Left ventricle myocardium inferior (tissue), 1 donor: Measurements from ENCODE around the gene GPR152. TPM values are rescaled to one million over a fixed set of nuclear protein-coding genes. Genes with fewer than 3 reads are reported as not detected.

Source experiments
- DNase-seq: peaks from one replicate; pipeline ENCODE4 v3.0.0-alpha.2; 2020
- H3K27ac ChIP-seq: fragments of 200-600 bp; replicated peaks from 2 replicates; pipeline ENCODE4 v1.8.0; 2021
- H3K27me3 ChIP-seq: fragments of 200-600 bp; 2 replicates; pipeline ENCODE4 v1.8.0; 2021; ENCODE audit warnings: low read depth
- H3K36me3 ChIP-seq: fragments of 200-600 bp; 2 replicates; pipeline ENCODE4 v1.8.0; 2021
- H3K4me1 ChIP-seq: fragments of 200-600 bp; 2 replicates; pipeline ENCODE4 v1.8.0; 2021
- H3K4me3 ChIP-seq: fragments of 200-600 bp; 2 replicates; pipeline ENCODE4 v1.8.0; 2021; ENCODE audit warnings: mild to moderate bottlenecking, moderate library complexity
- H3K9me3 ChIP-seq: fragments of 200-600 bp; replicated peaks from 2 replicates; pipeline ENCODE4 v1.8.0; 2021
- intact Hi-C: fragments of 100-400 bp; cut with micrococcal nuclease; formaldehyde crosslinking; loops from one replicate; pipeline ENCODE4 v1.11.0; 2022
- total RNA-seq: library from RNA; stranded (reverse); fragmentation: NEBNext Ultra II Directional; extraction: Animal tissue kit (Norgen Biotek cat#: 25700); gene quantifications from one replicate; pipeline ENCODE4 v1.2.1, GENCODE V29; 2021
- TF ChIP-seq, protein P1 (sequence below): fragments of 200-600 bp; IDR thresholded peaks from 2 replicates; pipeline ENCODE4 v1.8.0; 2021; ENCODE audit warnings: antibody characterized with exemption, mild to moderate bottlenecking, borderline replicate concordance
- donor health status: DM: no; HTN: yes; CAD: no; lungs with severe emphysema.

The GPR152 gene
- total RNA-seq, 1 donor from 2014 or later: not detected

DNA sequence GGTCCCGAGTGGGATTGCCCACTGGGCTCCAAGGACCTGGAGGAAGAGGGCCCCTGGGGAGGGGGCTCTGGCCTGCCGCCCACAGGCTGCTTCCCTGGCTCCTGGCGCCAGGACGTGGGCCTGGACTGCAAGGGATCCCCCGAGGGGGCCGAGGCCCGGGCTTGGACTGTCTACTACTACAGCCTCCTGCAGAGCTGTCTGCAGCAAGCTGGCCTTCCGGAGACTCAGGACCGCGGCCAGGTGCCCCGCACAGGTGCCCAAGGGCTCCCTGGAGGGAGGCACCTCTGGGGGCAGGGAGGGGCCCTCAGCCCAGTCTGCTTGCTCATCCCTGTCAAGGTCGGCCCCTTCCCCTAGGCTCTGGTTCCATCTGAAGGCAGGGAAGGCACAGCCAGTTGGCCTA lies 35.1 kb downstream of the GPR152 start:
- TF ChIP-seq, protein P1, sequence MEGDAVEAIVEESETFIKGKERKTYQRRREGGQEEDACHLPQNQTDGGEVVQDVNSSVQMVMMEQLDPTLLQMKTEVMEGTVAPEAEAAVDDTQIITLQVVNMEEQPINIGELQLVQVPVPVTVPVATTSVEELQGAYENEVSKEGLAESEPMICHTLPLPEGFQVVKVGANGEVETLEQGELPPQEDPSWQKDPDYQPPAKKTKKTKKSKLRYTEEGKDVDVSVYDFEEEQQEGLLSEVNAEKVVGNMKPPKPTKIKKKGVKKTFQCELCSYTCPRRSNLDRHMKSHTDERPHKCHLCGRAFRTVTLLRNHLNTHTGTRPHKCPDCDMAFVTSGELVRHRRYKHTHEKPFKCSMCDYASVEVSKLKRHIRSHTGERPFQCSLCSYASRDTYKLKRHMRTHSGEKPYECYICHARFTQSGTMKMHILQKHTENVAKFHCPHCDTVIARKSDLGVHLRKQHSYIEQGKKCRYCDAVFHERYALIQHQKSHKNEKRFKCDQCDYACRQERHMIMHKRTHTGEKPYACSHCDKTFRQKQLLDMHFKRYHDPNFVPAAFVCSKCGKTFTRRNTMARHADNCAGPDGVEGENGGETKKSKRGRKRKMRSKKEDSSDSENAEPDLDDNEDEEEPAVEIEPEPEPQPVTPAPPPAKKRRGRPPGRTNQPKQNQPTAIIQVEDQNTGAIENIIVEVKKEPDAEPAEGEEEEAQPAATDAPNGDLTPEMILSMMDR: no peak
- intact Hi-C loops: no loop called here
- Histone ChIP-seq H3K27ac (peak overlapping the region; percentile 92), H3K36me3 (no peaks in the 10 kb centered on the region), H3K27me3 (peaks cover 32% of the 10 kb centered on the region), H3K4me3 (no peak overlapping the region), H3K9me3 (no peaks in the 10 kb centered on the region), H3K4me1 (peaks cover 61% of the 10 kb centered on the region)
- DNase-seq: no peak

DNA sequence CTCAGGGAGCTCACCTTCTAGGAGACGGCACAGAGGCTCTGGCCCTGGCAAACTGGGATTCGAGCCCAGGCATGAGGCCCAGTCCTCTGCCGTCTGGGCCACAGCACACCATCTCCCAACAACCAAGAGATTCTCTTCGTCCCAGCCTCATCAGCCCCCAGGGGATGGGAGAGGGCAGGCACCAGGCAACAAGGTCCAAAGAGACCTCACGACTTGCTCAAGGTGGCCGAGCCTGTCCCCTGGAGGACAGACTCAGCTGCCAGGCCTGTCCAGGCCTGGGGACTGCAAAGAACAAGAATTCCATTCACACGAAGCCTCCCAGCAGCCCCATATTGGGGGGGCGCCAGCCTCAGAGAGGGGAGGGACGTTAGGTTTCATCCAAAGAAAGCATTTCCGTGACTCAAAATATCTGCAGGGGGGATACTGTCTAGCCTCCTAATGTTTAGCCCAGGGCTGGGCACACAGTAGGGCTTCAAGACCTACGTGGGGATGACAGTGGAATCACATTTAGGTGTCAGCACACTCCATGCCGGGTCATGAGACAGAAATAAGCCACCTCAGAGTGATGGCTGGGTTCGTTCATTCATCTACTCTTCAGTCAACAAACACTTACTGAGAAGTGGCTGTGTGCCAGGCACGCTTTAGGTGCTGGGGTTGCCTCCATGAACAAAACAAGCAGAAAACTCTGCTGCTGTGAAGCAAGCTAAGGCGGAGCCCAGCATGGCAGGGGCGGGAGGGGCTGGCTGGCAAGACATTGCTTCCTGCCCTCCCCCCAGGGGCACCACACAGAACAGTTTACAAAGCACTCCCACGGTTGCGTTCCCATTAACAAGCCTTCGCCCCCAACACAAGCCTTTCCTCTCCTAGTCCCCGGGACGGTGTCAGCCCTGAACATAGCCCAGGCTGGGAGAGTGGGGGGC lies 35.9 kb downstream of the GPR152 start:
- DNase-seq: no peak

GRCh38 chr11:67415501-67416304 lies 36.8 kb downstream of the GPR152 start, which contains the start of gene CARNS1:
TSS of gene CARNS1 (plus strand) at chr11:67415678. CDS start at chr11:67416200, 522 bp downstream.
- no peaks in the 10 kb centered on the region for H3K36me3 ChIP-seq
- intact Hi-C loops: no loop called here
- H3K27me3 ChIP-seq: peaks cover 50% of the 10 kb centered on the region
- no peak for DNase-seq
- peak within 1 kb of the TSS; percentile 92 for H3K27ac ChIP-seq
- TF ChIP-seq, protein P1: no peak
- H3K9me3 ChIP-seq: no peaks in the 10 kb centered on the region
- H3K4me1 ChIP-seq: peaks cover 58% of the 10 kb centered on the region
- peak within 1 kb of the TSS; percentile 60 for H3K4me3 ChIP-seq

More for the DNA sequence above, 35.9 kb downstream of the GPR152 start:
- H3K27me3 ChIP-seq: peaks cover 40% of the 10 kb centered on the region
- H3K9me3 ChIP-seq: no peaks in the 10 kb centered on the region
- TF ChIP-seq, protein P1: no peak
- intact Hi-C loops: no loop called here
- H3K4me1 ChIP-seq: peaks cover 61% of the 10 kb centered on the region
- peak overlapping the region; percentile 60 for H3K4me3 ChIP-seq
- H3K36me3 ChIP-seq: no peaks in the 10 kb centered on the region
- peak overlapping the region; percentile 92 for H3K27ac ChIP-seq

DNA sequence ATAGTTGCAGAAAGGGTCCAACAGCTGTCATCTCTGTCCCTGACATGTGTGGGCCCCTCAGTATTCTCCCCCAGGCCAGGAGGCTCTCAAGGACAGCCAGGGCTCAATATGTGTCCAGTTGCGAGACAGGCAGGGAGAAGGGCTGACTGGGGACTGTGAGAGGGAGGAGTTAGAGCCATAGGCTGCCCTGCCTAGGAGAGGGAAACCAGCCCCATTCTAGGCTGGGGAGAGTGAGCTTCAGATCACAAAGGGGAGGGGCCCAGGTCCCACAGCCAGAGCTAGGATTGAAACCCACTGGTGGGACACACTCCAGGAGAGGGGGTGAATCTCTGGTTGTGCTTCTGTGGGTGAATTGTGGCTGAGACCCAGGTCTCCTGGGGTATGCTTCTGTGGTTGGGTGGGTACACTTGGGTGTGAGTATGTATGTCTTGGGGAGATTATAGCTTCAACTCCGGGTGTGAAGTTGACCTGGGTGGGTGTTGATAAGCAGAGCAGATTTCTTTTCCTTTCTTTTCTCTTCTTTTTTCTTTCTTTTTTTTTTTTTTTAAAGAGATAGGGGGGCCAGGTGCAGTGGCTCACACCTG lies 39.2 kb downstream of the GPR152 start:
- Histone ChIP-seq H3K4me3 (no peak overlapping the region), H3K9me3 (no peaks in the 10 kb centered on the region), H3K27ac (no peak overlapping the region), H3K4me1 (peaks cover 36% of the 10 kb centered on the region), H3K27me3 (peaks cover 70% of the 10 kb centered on the region), H3K36me3 (no peaks in the 10 kb centered on the region)
- intact Hi-C loops: no loop called here
- TF ChIP-seq, protein P1: no peak
- DNase-seq: no peak

DNA sequence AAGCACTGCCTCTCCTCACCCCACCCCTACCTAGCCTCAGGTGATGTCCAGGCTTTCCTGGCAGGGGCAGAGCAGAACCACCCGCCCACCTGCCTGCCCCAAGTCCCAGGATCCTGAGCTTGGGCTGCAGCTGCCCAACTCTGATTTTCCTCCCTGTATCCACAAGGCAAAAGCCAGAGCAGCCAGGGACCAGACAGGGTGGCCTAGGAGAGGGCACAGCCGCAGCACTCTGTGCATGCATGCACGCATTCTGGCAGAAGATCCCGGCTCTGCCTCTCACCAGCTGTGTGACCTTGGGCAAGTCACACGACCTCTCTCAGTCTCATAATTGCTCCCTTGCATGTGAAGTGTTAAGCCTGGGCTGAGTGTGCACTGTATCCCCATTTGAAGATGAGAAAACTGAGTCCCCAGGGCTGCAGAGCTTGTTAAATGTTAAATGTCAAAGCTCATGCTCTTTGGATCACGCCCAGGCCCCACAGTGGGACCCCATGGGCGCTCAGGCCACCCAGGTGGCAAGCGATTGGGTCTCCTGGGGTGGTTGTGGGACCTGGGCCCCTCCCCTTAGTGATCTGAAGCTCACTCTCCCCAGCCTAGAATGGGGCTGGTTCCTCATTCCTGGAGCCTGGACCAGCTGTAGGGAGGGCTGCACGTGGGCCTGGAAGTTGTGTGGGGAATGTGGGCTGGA lies 39.9 kb downstream of the GPR152 start:
- no peak overlapping the region for H3K27ac ChIP-seq
- no peaks in the 10 kb centered on the region for H3K9me3 ChIP-seq
- peaks cover 76% of the 10 kb centered on the region for H3K27me3 ChIP-seq
- no peak for DNase-seq
- TF ChIP-seq, protein P1: no peak
- H3K4me3 ChIP-seq: no peak overlapping the region
- peaks cover 29% of the 10 kb centered on the region for H3K4me1 ChIP-seq
- H3K36me3 ChIP-seq: no peaks in the 10 kb centered on the region
- intact Hi-C loops: no loop called here
